CD1c-positive myeloid dendritic cell (primary cell): ENCODE data around the gene PRKN.
"Not testable (repeated sequence)": the region's sequence is repeated elsewhere in the genome, so short reads cannot be mapped to it uniquely, and the experiment has no call there.

Source experiments
- DNase-seq: peaks from one replicate; pipeline ENCODE4 v3.0.0-alpha.2; 2016; ENCODE audit errors: extremely low spot score

PRKN gene

DNA sequence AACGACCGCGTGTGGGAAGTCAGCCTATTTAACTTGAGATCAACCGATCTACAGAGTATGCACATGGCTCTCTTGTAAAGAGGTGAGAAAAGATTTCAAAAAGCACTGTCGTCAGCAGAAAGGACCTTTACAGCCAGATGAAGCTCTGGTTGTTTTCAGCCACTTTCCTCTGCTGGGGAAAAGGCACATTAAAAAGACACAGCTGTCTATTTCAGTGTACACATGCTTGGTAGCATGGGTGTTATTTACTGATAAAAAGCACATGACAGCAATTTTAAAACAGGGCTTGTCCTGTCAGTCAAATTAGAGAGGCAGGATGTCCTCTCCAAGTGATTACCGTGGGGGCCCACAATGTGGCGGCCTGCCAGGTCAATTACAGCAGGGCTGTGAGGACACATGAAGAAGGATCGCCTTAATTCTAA is 188.9 kb downstream of the PRKN start:
- DNase-seq: no peak

DNA sequence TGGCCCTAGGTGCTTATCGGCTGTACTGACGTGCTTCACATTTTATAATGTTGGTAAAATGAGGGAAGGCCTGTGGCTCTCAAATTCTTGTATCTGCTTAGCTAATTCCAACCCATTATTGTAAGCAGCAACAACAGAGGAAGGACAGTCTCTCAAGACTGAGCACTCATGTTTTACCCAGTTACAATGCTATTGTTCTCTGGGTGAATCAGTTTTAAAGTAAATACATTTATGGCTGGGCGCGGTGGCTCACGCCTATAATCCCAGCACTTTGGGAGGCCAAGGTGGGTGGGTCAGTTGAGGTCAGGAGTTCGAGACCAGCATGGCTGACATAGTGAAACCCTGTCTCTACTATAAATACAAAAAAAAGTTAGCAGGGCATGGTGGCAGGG is 194.6 kb downstream of the PRKN start:
- DNase-seq: no peak

DNA sequence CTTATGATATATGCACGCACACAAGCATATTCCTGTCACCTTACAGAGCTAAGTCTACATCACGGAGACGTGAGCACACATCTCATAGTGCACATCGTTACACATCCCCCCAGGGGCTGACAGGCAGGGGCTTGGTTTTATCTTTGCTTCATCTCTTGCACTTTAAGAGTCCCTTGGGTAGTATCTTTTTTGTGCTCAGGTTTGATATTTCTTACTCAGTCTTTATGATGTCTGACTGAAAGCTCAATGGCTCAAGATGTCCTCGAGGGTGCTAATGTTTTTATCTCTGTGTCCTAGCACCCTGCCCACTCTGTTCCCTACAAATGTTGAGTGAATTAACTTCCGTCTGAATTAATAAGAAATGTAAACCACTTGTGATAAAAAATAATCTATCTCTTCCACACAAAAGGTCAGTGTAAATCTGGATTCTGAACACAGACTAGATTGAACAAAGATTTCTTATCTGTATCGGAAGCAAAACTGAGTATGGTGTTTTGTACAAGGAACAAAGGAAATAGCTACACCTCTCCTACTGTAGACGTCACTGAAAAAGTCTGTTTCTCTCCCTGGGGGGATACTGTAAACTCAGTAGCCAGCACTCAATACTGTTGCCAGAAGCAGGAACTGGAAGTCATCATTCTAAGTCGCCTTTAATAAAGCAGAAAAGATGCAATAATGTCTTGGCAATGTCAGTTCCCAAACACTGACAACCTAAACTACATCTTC is 195.1 kb downstream of the PRKN start:
- DNase-seq: no peak

DNA sequence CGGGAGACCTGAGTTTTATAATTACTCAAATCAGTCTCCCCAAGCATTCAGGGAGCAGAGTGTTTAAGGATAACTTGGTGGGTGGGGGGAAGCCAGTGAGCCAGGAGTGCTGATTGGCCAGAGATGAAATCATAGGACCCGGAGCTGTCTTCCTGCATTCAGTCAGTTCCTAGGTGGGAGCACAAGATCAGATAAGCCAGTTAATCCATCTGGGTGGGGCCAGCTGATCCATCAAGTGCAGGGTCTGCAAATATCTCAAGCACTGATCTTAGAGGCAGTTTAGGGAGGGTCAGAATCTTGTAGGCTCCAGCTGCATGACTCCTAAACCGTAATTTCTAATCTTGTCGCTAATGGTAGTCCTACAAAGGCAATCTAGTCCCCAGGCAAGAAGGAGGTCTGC is 196.2 kb downstream of the PRKN start:
- not testable (repeated sequence) for DNase-seq

DNA sequence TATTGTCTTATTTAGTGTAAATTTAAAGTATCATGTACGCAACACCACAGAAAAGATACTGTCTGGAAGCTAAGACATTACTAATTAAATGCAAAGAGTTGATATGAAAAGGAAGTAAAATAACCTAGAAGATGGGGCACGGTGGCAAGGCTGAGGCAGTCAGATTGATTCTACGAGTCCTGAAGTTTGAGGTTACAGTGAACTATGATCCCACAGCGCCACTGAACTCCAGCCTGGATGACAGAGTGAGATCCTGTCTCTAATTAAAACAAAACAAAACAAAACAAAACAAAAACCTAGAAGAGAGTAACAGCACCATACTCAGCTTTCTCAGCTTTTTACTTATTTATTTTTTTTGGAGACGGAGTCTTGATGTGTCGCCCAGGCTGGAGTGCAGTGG is 199.0 kb downstream of the PRKN start:
- no peak for DNase-seq

DNA sequence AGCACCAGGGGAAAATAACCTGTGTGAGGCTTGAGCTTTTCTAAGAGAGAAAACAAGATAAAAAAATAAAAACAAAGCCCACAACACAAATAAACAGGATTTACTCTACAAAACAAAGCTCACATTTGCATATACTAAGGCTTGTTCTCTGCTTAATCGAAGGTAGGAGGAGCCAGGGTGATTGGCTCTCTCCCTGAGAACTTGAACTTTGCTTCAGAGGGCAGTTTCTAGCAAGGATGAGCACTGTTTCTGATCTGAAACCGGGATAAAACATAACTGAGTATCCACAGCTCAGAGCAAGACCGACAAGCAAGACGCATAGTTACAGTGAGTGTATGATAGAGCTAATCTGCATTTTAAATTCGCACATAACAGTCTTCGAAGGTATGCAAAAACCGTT is 200.6 kb downstream of the PRKN start:
- no peak for DNase-seq

DNA sequence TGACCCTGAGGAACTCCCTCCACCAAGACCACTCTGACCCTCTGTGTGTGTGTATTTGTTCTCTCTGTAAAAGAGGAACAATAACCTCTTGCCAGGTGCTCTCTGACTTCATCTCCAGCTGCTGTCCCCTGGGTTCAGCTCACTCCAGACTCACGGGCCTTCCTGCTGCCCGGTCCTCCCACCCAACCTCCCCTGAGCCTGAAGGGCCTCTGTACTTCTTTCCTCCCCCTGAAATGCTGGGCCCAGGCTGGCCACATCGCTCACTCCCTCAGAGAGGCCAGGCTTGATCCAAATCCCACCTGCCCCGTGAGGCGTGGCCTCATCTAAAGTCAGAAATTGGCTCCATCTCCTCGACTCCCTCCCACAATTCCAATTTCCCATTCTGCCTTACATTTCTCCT is 202.4 kb downstream of the PRKN start:
- no peak for DNase-seq

DNA sequence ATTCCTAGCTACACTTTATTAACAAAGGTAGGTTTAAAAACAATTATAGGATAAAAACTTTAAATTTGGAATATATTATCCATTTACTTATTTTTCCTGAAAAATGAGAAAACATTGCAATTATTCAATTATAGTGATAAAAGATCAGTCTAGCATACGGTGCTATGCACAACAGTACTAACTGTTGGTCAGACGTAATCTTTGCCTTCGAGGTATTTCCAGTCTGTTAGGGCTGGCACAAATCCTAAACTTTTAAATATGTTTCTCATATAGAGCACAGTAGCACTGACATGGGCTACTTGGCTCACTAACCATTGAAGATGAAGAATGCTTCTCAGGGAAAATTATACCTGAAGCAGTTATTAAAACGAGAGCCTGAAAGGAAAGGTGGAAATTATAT is 214.8 kb downstream of the PRKN start:
- no peak for DNase-seq

DNA sequence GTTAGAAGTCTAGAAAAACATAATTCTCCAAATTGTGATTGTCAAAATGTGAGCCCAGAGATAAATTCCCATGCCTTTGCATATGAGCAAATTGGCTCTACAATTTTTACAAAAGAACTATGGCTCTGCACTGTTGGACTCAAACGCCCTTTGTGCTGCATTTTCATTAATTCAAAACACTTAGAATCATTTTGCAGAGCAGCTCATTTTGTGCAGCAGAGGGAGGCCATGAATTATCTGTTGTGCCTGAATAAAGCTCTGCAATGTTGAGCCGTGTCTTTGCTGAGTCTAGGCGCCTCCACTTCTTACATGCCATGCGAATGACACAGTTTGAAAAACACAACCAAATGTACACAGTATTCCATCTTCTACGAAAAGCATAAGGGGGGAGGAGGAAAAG is 230.2 kb downstream of the PRKN start:
- DNase-seq: no peak

DNA sequence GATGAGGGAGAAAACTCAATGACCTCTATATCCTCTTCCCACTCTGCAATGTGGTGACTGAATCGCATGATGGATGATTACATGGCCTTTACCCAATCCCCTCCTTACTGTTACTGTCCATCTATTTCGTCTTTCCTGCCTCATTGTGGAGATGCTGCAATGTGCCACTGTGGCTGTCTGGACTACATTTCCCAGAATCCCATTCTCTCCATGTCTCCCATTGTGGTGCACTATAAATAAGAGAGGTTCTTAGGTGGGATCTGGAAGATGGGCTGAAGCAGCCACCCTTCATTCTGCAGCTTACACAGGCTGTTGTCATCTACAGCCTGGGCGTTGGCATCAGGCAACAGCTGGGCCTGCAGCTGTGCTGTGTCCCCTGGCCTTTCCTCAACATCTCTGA is 233.6 kb downstream of the PRKN start:
- no peak for DNase-seq

DNA sequence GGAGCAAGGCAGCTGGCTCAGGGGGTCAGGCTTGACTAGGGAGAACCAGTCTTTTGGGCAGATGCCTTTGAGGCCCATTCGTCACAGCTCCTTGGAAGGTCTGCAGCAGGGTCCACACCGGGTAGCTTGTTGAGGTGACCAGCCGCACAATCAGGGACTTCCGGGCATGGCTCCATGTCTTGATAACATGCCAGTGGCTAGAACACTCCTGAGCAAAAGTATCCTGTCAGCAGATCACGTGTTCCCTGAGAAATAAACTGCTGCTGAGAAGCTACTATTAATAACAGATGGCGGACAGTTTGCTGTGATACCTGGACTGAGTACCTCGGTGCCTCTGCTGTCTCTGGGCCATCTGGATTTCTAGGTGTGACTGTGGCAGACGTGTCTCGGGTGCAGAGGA is 235.9 kb downstream of the PRKN start:
- no peak for DNase-seq

DNA sequence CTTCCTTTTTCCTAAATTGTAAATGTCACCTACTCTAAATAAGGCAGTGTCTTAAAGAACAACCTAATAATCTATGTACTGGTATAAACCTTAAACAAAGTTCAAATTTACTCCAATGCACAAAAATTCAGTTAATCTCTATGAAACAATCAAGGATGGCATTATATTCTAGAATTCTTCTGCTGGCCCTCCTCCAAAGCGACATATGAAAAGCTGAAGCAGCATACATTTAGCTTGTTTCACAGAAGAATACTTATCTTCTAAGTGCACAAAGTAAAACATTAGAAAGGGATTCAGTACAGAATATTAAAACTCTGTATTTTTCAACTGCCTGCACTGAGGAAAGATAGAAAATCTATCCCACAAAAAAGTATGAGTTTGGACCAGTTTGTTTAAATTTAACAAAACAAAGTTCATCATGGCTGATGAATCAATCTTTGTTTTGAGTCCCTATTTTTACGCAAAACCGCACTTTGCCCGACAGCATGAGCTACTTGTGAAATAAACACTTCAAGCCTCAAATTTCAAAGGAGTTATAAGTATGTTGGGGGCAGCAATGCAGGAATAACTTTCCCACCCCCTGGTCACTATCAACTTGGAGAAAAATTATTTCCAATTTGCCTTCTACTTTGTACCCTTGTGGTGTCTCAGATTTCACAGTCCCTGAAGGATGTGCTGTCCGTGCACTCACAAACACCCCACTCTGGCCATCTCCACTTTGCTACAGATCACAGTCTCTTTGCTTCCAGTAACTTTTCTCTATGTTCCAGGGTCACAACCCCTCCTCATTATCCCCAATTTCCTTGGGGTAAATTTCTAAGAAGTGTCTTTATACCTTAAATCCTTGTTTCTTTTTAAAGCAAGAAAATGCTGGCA is 238.2 kb downstream of the PRKN start:
- no peak for DNase-seq

DNA sequence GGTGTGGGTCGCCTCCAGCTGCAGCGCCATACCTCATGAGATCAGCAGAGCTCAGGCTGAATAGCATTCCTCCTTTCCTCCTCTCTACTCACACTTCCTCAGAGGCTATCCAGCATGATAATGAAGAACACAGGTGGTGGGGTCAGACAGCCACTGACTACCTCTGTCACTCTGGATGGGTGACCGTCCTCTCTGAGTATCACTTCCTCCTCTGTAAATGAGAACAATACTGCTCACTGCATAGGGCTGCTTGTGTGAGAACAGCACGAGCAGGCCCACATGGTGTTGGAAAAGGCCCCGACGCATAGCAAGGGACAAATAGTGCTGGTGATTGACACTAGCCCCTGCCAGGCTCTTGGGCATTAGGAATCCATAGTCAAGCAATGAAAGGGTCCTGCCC is 239.1 kb downstream of the PRKN start:
- no peak for DNase-seq

DNA sequence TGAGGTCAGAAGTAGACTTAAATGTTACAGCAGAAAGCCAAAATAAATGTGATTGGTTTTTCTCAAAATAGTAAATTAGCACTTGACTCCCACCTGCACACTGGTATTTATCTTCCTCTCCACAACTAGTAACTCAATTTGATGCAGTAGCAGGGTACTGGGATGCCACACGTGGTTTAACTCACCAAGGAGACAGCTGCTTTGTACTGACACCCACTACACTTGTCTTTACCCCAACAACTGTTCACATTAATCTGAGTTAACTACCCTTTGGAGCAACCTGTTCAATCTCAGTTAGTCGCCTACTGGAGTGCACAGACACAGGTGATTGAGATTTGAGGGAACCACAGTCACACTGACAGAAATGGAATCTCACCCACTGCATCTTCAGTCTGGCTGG is 242.1 kb downstream of the PRKN start:
- no peak for DNase-seq

DNA sequence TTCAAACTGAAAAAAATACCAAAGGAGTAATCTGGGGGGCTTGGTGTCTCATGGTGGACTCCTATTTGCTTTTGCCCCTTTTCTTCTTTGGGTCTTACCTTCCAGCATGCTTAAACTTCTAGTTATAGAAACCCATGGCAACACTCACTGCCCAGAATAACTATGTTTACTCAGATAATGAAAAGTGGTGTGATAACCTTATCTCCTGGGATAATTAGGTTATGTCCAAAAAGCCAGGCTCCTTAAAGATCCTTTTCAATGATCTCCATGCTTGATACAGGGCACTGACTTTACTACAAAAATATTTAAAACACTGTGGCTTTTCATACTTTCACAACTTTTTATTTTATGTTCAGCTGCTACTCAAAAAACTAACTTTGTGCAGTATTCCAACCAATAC is 245.6 kb downstream of the PRKN start:
- no peak for DNase-seq

DNA sequence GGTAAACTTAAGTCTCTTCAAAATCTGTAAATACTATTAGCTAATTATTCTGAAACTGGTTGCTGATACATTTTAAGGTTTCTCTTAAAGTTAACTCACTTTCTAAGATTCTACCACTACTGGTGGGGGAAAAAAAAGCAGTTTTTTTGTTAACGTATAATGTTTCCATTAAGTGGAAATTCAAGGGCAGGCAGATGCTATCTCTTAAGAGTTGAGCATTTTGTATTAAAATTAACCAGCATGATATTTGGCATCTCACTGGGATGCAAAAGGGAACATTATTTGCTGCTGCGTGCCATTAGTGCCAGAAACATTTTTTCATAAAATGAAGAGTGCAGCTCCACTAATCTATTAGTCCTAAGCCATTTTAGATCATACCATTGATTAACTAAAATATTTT is 246.2 kb downstream of the PRKN start:
- DNase-seq: no peak

DNA sequence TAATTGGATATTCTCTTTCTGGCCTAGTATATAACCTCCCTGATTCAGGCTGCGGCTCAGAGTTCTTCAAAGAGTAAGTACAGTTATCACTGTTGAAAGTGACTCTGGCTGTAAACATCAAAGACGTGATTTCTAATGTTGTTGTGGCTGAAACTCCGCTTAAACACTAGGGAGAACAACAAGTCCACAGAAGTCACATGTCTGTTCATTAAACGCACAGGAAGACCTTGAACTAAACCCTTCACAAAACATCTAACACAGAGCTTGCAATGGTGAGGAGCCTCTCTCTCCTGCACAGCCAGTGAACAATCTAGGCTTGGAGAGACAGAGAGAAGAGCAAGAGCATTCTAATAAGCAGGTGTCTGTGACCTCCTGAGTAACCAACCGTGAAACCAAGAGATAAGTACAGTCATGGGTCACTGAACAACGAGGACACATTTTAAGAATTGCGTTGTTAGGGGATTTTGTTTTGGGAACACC is 249.3 kb downstream of the PRKN start:
- no peak for DNase-seq

DNA sequence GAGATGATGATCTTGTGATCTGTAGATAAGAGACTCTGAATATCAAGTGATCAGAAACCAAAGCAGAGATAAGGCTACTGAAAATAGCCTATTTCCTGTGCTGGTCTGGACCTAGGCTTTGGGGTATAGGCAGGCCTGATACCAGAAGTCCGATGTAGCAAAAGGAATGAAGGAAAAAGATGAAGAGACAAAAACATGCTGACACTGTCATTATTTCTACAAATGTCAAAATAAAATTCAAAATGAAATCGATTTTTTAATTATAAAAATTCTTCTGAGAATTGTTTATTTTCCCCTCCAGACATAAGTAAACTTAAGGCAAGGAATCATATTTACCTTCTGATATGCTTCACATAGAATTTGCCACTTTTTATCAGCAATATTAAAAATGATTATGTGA is 252.8 kb downstream of the PRKN start:
- DNase-seq: no peak

DNA sequence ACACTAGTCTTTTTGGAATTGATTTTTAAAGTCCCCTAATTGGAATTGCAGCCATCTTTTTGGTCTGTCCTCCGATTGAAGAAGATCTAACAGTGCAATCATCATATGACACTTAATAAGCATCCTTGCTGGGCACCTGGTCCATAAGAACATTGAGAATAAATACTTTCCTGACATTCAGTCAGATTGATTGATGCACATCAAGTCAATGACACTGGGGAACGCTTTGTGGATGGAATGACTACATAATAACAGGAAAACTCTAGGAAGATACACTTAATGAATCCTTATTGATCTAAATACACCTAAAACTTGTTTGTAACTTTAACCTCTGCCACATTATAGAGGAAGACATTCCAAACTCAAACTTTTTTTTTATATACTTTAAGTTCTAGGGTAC is 255.7 kb downstream of the PRKN start:
- no peak for DNase-seq

DNA sequence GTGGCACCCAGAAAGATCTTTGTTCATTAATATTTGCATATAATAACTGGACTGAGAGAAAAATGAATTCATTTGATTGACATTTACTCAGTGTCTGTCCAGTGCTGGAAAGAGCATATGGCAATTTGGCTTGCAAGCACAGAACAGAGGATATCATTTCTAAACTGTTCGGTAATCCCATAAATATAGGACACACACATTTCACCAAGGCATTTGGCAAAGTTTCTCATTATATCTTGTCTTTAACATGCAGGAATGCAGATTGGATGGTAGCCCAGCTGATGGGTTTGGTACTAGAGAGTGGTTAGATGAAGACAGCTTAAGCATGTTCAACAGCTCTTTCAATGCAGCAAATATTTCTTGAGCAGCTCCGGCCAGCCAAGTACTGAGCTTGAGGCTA is 259.2 kb downstream of the PRKN start:
- DNase-seq: no peak

DNA sequence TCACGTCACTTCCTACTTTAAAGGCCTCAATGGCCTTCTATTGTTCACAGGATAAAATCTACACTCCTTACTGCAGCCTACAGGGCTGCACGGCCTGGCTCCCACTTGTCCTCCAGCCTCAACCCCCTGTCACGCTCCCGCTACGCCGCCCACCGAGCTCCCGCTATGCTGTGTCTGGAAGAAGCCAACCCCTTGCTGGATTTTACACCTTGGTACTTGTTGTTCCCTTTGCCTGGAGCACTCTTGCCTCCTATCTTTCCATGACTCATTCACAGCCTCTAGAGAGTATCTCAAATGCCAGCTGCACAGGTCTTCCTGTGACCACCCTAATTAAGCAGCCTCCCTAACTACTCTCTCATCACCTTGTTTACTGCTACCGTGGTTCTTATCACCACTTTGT is 259.9 kb downstream of the PRKN start:
- no peak for DNase-seq

DNA sequence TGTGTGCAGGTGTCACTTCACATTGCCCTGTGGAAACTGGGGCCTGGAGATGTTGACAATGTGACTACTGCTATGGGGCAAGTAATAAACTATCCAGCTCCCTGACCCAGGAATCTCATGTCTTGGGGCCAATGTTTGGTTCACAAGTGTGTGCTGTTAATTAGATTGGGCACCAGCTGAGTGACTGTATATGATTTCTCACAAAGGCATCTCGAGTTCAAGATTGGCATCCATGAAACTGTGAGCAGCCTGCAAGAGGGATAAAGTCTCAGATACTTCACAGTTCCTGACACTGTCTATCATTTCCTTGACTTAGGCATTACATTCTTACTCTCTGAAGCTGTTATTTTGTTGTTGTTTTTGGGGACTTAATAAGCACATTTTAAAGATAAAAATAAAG is 264.0 kb downstream of the PRKN start:
- DNase-seq: no peak

DNA sequence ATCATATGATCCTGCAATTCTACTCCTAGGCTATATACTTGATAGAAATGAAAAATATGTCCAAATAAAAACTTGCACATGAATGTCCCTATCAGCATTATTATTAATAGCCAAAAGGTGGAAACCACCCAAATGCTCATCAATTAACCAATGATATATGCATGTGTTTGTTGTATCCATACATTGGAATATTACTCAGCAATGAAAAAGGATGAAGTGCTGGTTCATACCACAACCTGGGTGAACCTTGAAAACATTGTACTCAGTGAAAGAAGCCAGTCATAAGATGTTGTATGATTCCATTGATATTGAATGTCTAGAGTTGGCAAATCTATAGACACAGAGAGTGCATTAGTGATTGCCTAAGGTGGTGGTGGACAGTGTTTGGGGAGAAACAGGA is 267.6 kb downstream of the PRKN start:
- no peak for DNase-seq
